ENCODE results near the gene DCAF11. TPM values are rescaled to one million over a fixed set of nuclear protein-coding genes. Genes with fewer than 3 reads are reported as not detected.

Gene DCAF11
- total RNA-seq, 1 experiment from 2014 or later: 52.7 TPM

- Histone ChIP-seq H3K4me2 (peak within 1 kb of the TSS; percentile 93), H3K9me2 (ENCODE audit: insufficient read depth) (no peaks in the 10 kb centered on the region), H4K20me1 (ENCODE audit: insufficient read depth) (no peaks in the 10 kb centered on the region), H3K79me2 (ENCODE audit: low read depth) (peaks cover 37% of the 10 kb centered on the region), H3K27me3 (ENCODE audit: insufficient read depth, low read depth) (no peaks in the 10 kb centered on the region), H3K27ac (peak within 1 kb of the TSS; percentile 29; the same call in 1 of the 2 replicates), H3K4me1 (replicated peaks; ENCODE audit: insufficient read depth) (peaks cover 15% of the 10 kb centered on the region), H3K4me3 (peak within 1 kb of the TSS; percentile 63), H3F3A (ENCODE audit: insufficient read depth, low read depth) (peaks cover 4% of the 10 kb centered on the region; the same call in 1 of the 2 replicates), H3K36me3 (ENCODE audit: low read depth) (no peaks in the 10 kb centered on the region; the same call in 1 of the 2 replicates), H2AFZ (peak within 1 kb of the TSS; percentile 79), H3K9me3 (ENCODE audit: insufficient read depth, low read depth) (no peaks in the 10 kb centered on the region)
- intact Hi-C loops (cut with micrococcal nuclease; ENCODE audit: unreplicated experiment): loop anchor here (1.0 to 2.0 kb wide), 2 partner anchors 33 to 66 kb away; partner anchors contain the start of genes CHMP4A, DCAF11 and NRL
- DNase-seq: peak; percentile 90 to 94
- TF ChIP-seq EZH2 (IDR thresholded peaks at IDR 0.05; ENCODE audit: low read depth) (no peak), CTCF (conservative IDR thresholded peaks at IDR 0.05) (no peak)
- POLR2A ChIA-PET (ENCODE audit: unreplicated experiment): interaction anchor here (0.5 to 1.8 kb wide), 5 partner anchors 32 to 1027 kb away, joined by 3 to 26 read pairs (median 3); partner anchors contain the start of genes DCAF11 and NRL
- BruUV-seq (replicated peaks): no TSS peak
- CTCF ChIA-PET: interaction anchor here (0.6 to 1.4 kb wide), 4 partner anchors 14 to 637 kb away, joined by 3 to 4 read pairs (median 4); partner anchors contain the start of genes DCAF11, IRF9 and NRL
Measured at GRCh38 chr14:24146978-24147760, 32.6 kb downstream of the DCAF11 start, which contains the start of gene RNF31. Gene RNF31 (plus strand): TSS chr14:24147498. CDS start chr14:24147699, 201 bp downstream.

DNA sequence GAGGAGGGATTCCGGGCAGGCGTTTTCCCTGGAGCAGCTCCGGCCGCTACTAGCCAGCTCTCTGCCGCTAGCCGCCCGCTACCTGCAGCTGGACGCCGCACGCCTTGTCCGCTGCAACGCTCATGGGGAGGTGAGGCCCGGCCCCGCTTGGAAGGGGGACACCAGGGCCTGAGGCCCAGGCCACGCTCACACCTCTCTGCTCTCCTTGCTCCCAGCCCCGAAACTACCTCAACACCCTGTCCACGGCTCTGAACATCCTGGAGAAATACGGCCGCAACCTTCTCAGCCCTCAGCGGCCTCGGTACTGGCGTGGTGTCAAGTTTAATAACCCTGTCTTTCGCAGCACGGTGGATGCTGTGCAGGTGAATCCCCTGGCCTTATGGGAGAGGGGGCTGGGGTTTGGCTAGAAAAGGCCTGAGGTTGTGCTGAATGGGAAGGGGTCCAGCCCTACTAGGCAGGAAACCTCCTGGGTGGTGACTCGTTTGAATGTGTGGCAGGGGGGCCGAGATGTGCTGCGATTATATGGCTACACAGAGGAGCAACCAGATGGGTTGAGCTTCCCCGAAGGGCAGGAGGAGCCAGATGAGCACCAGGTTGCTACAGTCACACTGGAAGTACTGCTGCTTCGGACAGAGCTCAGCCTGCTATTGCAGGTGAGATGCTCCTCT is 33.3 kb downstream of the DCAF11 start:
- peak overlapping the region; percentile 77; the same call in 1 of the 2 replicates for H2AFZ ChIP-seq
- POLR2A ChIA-PET (ENCODE audit: unreplicated experiment): interaction anchor here (1.8 kb wide), 1 partner anchor 33 kb away, joined by 26 read pairs; the partner anchor contains the start of genes DCAF11 and NRL

More for the DNA sequence above, 33.3 kb downstream of the DCAF11 start:
- Histone ChIP-seq H3K4me2 (peak overlapping the region; percentile 85), H3K9me2 (ENCODE audit: insufficient read depth) (no peaks in the 10 kb centered on the region), H3K36me3 (ENCODE audit: low read depth) (no peaks in the 10 kb centered on the region; the same call in 1 of the 2 replicates), H3K79me2 (ENCODE audit: low read depth) (peaks cover 37% of the 10 kb centered on the region), H3K27me3 (ENCODE audit: insufficient read depth, low read depth) (no peaks in the 10 kb centered on the region), H3K9me3 (ENCODE audit: insufficient read depth, low read depth) (no peaks in the 10 kb centered on the region), H3K4me1 (replicated peaks; ENCODE audit: insufficient read depth) (peaks cover 15% of the 10 kb centered on the region), H3F3A (ENCODE audit: insufficient read depth, low read depth) (peaks cover 3% of the 10 kb centered on the region; the same call in 1 of the 2 replicates), H4K20me1 (ENCODE audit: insufficient read depth) (no peaks in the 10 kb centered on the region), H3K4me3 (peak overlapping the region; percentile 63), H3K27ac (no peak overlapping the region)
- CTCF ChIA-PET: interaction anchor here (1.2 kb wide), 1 partner anchor 39 kb away, joined by 4 read pairs; no protein-coding TSS in a partner anchor
- TF ChIP-seq EZH2 (IDR thresholded peaks at IDR 0.05; ENCODE audit: low read depth): no peak
- no peak for TF ChIP-seq CTCF (conservative IDR thresholded peaks at IDR 0.05)
- TSS peak; percentile 50 for BruUV-seq (replicated peaks)
- DNase-seq: no peak
- intact Hi-C loops (cut with micrococcal nuclease; ENCODE audit: unreplicated experiment): loop anchor here (2.0 kb wide), 1 partner anchor 65 kb away; the partner anchor contains the start of gene CHMP4A

Data from PC-9 (cell line).